GM21717 (cell line): Measurements from ENCODE around the gene MSX1.

Source experiments
- ATAC-seq: cut with Tn5 transposase; IDR thresholded peaks from one replicate; pipeline ENCODE4 v1.9.1; 2021; ENCODE audit warnings: mild to moderate bottlenecking, moderate library complexity; ENCODE audit not compliant: unreplicated experiment

MSX1 gene

GRCh38 chr4:4857001-4857808 lies 2.3 kb upstream of the MSX1 start:
- ATAC-seq, result no peak

- no peak for ATAC-seq
Measured at GRCh38 chr4:4857809-4858508, 1.5 kb upstream of the MSX1 start.

- no peak for ATAC-seq
Measured at GRCh38 chr4:4858527-4859324, 739 bp upstream of the MSX1 start.

- ATAC-seq, result no peak
Measured at GRCh38 chr4:4859799-4860599, 534 bp downstream of the MSX1 start.

GRCh38 chr4:4860600-4861389 lies 1.3 kb downstream of the MSX1 start:
- no peak for ATAC-seq

- no peak for ATAC-seq
Measured at GRCh38 chr4:4861390-4862018, 2.0 kb downstream of the MSX1 start.

GRCh38 chr4:4862071-4862551 lies 2.6 kb downstream of the MSX1 start:
- ATAC-seq, result no peak

- ATAC-seq, result no peak
Measured at GRCh38 chr4:4862665-4863482, 3.4 kb downstream of the MSX1 start.

- ATAC-seq, result no peak
Measured at GRCh38 chr4:4864443-4864939, 5.0 kb downstream of the MSX1 start.

GRCh38 chr4:4864940-4865704 lies 5.7 kb downstream of the MSX1 start:
- no peak for ATAC-seq

GRCh38 chr4:4865705-4866123 lies 6.2 kb downstream of the MSX1 start:
- ATAC-seq, result no peak

GRCh38 chr4:4866124-4866865 lies 6.8 kb downstream of the MSX1 start:
- ATAC-seq, result no peak

- no peak for ATAC-seq
Measured at GRCh38 chr4:4866866-4867374, 7.5 kb downstream of the MSX1 start.

GRCh38 chr4:4867375-4868039 lies 8.0 kb downstream of the MSX1 start:
- no peak for ATAC-seq

GRCh38 chr4:4868040-4868757 lies 8.7 kb downstream of the MSX1 start:
- ATAC-seq, result no peak
